CD4-positive, alpha-beta T cell treated with Interleukin-6 at 100 ng/mL for 8 hours (primary cell): Measurements from ENCODE around the gene CADM1.

Experiments used
- DNase-seq: peaks from one replicate; pipeline ENCODE4 v3.0.0-alpha.2; 2020; ENCODE audit warnings: mixed read lengths, low spot score

CADM1 gene

DNA sequence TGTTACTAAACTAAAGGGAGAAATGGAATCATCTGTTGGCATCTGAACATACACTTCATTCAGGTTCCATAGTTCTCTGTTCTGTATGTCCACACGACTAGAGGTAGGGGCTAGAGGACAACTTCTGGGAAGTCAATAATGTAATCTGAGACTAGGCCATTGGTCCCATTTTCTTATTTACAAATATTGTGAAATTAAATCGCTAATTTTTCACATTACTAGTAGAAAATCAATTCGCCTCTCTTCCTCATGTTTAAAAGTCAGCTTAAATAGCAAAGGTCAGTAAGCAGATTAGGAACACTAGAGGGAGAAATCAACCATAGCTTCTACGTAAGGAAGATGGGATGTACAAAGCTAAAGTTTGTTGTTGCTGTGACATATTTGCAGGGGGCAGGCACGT lies 59.7 kb downstream of the CADM1 start:
- DNase-seq = no peak

GRCh38 chr11:115439969-115440540 lies 64.2 kb downstream of the CADM1 start:
- DNase-seq = no peak

DNA sequence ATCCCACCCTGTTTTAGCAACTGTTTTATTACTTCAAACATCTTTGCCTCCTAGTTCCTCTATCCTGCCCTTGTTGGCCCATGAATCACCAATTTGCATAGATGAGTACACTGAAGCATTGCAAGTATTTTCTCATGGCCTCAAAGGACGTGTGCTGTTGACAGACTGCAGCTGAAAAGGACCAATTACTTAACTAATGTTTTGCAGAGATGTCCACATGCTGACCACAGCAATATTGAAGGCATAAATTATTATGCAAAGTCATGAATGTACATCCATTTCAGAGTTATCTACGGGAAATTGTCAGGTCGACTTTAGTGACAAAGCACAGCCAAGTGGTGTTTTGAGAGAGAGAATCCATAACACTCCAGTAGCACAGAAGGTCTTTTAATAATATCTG lies 64.8 kb downstream of the CADM1 start:
- DNase-seq = no peak

GRCh38 chr11:115437902-115438575 lies 66.2 kb downstream of the CADM1 start:
- no peak for DNase-seq

DNA sequence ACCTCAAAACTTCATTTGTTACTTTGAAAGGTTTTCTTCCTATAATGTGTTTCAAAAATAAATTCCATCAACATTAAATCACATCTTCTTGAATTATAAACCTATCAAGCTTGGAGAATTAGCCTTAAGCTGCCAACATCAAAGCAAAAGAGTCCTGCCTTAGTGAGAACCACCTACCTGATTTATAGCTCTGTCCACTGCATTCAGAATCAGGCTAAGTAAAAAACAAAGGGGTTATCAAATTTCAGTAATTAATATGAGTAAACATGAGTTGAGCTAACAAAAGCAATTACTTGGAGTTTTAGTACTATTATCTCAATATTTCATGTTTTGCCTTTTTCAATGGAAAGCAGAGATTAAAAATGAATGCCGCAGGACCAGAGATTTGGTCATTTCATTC lies 73.9 kb downstream of the CADM1 start:
- no peak for DNase-seq

DNA sequence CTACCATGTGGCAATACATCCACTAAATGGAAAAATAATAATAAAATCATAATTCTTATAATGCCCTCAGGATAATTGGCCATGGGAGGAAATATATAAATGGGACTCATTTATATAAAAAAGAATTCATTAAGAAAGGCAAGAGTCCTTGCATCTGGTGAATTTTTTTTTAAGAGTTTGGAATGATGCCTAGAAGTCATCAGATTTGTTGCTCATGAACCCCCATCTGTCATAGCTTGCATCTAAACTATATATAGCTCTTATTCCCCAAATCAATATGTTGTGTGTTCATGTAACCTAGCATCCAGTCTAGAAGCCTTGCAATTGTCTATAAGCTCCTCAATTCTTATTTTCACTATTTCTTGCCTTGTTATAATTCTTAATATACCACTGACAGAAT lies 75.9 kb downstream of the CADM1 start:
- DNase-seq = no peak

GRCh38 chr11:115425816-115426215 lies 78.4 kb downstream of the CADM1 start:
- DNase-seq = no peak

DNA sequence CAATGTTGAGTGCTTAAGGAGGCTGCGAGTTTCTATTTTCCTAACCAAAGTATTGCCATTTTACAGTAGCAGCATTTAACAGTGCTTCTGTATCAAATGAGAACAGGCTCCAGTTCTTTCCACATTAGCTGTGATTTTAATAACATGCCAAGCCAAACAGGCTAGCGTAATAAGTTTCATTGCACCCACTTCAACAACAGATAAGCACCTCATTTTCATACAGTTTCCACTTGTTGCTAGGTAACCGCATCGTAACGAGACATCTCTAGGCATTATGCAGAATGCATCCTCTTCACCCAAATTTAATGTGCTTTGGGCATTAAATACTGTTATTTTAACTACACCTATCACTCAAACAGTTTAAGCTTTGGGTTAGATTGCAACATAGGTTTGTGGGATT lies 79.0 kb downstream of the CADM1 start:
- no peak for DNase-seq

DNA sequence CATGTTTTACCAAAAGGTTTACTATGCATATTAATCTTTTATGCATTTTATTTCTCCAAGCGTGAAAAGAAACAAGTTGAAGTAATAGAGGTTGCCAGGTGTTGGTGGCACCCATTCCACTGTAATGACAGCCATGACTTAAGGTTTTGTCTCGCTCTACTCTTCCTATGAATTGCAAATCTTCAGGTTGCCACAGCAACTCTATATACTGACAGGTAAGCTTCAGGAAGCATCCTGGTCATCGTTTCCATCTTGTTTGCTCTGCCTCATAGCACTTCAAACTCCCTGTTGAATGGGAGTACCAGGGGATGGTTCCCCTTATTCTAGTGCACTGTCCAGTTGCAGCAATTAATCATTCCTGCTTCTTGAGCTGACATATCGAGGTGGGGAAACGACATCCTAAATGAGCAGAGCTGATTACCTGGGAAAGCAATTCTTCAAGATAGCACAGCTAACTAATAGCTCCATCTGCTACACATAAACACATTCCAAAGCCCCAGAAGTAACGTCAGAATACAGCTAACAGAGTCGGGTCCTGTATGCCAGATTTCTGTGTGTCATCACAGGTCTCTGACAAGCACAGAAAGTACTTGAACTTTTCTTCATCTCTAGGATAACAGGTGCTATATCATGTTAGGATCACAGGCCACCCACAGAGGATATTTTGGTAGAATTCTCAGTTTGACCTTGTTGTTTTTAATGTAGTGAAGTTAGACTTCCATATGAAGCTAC lies 80.3 kb downstream of the CADM1 start:
- no peak for DNase-seq

DNA sequence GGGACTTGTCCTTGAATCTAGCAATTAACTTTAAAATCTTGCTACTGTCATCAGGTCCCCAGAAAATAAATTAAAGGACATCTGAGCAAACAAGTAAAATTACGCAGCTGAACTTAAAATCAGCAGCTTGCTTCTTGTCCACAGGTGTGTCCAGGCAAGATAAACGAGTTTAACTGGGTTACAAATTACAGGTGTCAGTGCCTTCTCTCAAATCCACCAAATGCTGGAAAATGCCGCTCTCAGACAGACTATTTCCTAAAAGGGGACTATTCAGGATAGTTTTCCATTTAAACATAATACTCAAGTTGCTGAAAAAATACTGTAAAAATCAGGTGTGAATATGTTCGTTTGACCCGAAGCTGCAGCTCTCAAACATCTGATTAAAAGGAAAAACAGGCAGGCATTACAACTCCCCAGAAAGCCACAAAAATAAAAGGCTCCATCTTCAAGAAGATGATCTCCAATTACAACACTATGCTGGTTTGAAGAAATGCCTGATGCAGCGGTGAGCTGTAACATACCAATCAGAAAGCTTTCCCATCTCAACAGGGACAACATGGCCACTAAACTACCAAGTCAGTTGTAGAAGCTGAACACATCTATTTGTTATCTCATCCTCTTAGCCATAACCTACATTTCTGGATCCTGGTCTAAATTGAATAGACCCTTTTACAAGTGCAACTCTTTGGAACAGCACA lies 82.1 kb downstream of the CADM1 start:
- no peak for DNase-seq

GRCh38 chr11:115421352-115421991 lies 82.7 kb downstream of the CADM1 start:
- DNase-seq = no peak

GRCh38 chr11:115420505-115420904 lies 83.7 kb downstream of the CADM1 start:
- no peak for DNase-seq

GRCh38 chr11:115418626-115419025 lies 85.6 kb downstream of the CADM1 start:
- DNase-seq = no peak

DNA sequence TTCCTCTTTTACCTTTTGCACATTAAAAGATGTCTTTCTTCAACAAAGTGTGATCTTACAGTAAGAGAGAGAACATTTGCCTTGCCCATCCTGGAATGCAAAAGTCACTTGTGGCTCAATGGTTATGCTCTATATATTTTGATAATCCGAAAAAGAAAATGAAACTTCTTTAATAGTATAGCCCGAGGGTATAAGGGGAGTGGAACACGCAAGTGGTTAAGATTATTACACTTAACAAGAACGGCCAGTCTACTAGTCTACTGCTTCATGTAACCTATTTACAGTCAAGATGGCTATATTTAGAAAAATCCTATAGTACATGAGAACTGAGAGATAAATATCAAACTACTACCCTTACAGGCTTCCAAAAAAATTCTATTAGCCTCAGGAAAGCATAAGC lies 86.1 kb downstream of the CADM1 start:
- no peak for DNase-seq

GRCh38 chr11:115411120-115411519 lies 93.1 kb downstream of the CADM1 start:
- DNase-seq = no peak

- no peak for DNase-seq
Observed at GRCh38 chr11:115409691-115410220, 94.5 kb downstream of the CADM1 start.

DNA sequence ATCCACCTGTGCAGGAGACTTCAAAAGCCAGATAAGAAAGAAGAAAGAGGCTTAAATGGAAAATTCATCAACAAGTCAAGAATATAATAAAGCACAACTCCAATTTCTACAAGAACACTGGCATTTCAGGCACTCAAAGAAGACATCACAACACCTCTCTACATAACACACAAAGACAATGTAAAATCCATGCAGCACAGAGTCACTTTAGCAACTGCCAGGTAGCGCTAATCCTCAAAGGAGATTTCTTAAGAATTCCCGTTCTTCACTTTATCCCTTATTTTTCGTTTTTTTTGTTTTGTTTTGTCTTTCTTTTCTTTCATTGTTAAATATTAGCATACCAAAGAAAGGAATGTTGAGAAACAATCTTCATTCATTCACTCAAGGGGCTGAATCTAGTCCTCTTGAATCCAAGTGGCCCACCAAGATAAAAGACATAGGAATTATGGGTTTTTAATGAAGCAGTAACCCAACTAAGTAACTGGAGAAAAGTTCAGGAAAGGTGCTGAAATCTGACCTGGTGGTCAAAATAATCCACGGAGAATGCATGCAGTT lies 95.0 kb downstream of the CADM1 start:
- DNase-seq = no peak

DNA sequence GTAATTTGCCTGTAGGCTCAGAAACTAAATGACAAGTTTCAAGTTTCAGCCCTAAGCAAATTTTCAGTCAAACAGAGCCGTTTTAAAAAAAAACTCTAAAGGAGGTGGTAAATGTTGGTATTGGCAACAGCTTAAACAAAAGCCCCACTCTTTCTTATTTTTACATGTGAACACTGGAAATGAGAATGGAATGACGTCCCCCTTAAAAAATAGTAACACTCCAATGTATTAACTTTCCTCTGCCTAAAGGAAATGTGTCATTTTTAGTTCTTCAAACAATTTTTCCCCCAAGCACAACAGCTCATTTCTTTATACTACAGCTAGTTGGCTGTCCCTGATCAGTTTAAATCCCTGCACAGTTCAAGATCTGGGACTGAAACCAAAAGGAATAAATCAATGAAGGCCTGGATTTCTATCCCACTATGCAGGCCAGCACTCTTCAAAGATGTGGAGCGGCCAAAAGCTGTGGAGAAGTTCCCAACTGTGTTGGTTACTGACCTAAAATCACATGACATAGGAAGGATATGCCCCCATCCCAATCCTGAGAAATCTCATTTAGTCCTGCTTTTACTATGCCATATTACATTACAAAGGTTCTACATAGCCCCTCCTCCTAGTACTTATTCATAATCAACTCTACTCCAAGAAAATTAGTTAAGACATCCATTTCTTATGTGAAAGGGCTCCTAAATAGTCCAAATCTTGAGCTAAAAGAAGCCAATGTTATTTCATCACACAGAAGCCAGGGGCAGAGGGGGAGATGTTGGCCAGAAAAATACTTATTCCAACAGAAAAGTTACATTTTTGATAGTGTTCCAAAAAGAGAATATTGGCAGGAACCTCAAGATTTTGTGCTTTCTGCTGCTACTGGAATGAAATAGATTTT lies 95.9 kb downstream of the CADM1 start:
- DNase-seq = no peak

DNA sequence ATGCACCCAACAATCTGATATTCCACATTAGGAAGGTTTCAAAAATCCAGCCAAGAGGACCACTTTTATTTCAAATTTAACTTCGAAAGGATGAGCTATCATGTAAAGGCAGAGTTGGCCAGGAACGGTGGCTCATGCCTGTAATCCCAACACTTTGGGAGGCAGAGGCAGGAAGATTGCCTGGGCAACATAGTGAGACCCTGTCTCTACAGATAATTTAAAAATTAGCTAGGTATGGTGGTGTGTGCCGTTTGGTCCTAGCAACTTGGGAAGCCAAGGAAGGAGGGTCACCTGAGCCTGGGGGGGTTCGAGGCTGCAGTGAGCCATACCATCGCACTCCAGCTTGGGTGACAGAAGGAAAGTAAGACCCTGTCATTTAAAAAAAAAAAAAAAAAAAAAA lies 96.7 kb downstream of the CADM1 start:
- no peak for DNase-seq

DNA sequence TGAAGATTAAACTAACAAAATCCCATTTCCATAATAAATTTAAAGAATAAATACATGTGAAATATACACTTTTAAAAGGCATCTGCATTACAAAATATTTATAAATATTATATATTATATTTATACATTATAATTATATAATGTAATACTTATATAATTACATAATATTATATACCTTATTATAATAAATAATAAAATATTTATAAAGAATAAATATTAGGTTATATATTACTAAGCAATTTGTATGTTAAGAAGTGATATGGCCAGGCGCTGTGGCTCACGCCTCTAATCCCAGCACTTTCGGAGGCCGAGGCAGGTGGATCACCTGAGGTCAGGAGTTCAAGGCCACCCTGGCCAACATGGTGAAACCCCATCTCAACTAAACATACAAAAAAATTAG lies 97.8 kb downstream of the CADM1 start:
- no peak for DNase-seq
